HG03575 (cell line): ENCODE measurements around the gene NSUN3.

Experiments
- ATAC-seq: cut with Tn5 transposase; IDR thresholded peaks from one replicate; pipeline ENCODE4 v1.9.1; 2021; ENCODE audit not compliant: unreplicated experiment, insufficient number of reproducible peaks, low FRiP score; ENCODE audit errors: extremely low read depth

Gene NSUN3

DNA sequence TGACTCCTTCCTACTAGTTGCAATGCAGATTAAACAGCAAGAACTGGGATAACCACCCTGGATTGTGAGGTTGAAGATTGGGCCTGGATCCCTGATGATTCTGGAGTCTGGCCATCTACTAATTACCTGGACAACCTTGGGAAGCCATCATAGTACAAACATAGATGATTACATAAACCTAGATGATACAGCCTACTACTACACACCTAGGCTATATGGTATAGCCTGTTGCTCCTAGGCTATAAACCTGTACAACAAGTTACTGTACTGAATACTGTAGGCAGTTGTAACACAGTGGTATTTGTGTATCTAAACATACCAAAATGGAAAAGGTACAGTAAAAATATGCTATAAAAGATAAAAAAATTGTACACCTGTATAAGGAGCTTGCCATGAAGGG is 48.0 kb downstream of the NSUN3 start:
- ATAC-seq: no peak

DNA sequence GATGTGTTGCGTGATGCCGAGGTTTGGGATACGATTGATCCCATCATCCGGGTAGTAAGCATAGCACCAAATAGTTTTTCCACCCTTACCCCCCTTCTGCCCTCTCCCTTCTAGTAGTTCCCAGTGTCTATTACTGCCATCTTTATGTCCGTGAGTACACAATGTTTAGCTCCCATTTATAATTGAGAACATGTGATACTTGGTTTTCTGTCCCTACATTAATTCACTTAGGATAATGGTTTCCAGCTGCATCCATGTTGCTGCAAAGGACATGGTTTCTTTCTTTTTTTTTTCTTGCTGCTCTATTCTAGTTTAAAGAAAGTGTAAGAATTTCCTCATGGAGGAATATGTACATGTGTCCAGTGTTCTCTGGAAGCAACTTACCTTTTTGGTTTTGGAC is 51.8 kb downstream of the NSUN3 start:
- no peak for ATAC-seq

DNA sequence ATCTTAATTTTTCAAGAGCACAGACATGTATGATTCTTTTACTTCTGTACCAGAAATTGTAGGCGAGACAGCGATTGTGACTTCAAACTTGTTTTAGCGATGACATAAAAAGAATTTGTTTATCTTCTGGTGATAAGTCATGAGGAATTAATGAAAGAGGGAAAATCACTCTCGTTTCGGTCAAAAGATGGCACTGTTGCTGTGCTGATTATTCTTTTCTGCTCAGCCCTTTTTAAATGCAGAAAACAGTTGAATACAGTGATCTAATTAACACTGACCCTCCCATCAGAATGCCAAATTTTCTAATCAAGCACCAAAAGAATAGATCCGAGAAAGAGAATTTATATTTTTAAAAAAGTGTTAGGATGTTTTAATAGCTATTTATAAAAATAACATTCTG is 52.6 kb downstream of the NSUN3 start:
- ATAC-seq: no peak

DNA sequence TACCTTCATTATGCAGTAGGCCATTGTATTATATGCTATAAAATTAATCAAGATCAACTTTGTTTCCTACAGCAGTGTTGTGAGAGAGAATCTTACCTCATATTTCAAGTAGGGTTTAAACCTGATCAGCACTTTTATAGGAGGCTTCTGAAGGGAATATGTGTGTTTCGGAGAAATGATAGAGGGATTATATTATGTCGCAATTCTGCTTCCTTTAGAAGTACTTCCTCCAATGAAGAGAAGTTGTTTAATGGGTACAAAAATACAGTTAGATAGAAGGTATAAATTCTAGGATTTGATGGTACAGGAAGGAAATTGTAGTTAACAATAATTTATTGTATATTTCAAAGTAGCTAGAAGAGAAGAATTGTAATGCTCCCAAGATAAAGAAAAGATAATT is 54.9 kb downstream of the NSUN3 start:
- no peak for ATAC-seq

DNA sequence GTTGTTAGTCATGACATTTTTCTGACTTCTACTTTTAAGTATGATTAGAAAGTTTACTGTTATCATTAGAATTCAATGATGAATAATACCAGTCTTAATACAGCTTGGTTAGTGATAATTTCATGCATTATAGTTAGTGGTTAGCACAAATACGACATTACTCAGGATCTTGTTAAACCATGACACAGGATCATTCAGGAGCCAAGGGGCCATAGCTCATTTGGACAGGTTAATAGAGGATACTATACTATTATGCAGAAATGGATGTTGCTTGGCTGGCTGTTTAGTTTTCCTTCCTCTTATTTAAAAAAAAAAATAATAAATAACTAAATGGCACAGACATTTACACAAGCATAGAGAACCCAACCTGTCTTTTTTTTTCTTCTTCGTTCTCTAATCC is 55.5 kb downstream of the NSUN3 start:
- ATAC-seq: no peak

DNA sequence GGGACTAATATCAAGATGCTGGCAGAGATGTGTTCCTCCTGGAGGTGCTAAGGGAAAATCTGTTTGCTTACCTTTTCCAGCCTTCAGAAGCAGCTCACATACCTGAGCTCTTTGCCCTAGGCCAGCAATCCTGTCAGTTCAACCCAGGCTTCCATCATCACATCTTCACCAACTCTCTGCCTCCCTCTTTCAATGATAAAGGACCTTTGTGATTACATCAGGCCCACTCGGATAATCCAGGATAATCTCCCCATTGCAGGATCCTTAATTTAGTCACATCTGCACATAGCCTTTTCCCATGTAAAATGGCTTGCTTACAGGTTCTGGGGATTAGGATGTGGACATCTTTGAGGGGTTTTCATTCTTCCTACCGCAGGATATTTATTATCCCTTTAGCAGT is 58.3 kb downstream of the NSUN3 start:
- no peak for ATAC-seq

DNA sequence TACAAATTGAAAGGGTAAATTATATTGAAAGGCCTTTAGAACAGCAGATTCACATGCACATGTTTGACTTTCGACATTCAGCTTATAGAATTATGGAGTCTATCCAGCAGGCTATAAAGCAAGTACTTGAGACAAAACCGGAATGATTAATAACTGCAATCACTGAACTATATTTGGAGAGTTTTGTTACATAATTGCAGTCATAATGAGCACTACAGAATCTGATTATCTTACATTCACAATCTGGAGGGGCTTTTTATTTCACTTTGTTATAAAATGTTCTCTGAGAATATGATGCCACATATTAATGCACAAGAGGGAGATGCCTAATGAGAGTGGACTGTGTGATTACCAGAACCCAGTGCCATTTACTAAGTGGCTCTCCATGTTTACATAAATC is 64.3 kb downstream of the NSUN3 start:
- ATAC-seq: no peak

DNA sequence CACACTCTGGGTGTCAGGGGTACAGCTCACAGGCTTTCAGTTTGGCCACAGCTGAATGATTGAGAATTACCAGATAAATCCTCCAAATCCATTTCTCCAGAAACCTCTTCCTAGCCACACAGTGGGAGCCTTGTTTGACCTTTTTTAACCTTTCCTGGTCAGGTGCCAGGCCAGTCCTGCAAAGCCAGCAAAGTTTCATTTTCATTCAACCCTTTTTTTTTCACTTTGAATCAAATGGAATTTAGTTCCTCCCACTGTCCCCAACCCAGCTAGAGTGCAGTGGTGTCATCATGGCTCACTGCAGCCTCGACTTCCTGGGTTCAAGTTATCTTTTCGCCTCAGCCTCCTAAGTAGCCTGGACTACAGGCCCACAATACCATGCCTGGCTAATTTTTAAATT is 67.8 kb downstream of the NSUN3 start:
- ATAC-seq: no peak

DNA sequence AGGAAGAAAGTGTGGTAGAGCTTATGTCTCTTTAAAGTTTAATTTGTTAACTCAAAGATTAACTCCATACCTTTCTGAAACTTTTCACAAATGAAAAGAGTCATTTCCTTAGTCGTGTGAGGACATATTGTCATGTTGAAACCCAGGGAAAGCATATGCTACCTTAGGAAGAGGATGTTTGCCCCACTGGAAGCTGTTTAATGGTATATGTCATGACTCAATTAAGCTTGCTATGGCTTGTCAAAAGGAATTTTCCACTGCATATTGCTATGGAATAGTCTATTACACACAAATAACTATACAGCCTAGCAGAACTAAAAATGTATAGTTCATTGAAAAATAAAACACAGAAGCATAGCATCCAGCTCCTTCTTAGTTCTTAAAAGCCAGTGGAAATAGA is 69.9 kb downstream of the NSUN3 start:
- no peak for ATAC-seq

DNA sequence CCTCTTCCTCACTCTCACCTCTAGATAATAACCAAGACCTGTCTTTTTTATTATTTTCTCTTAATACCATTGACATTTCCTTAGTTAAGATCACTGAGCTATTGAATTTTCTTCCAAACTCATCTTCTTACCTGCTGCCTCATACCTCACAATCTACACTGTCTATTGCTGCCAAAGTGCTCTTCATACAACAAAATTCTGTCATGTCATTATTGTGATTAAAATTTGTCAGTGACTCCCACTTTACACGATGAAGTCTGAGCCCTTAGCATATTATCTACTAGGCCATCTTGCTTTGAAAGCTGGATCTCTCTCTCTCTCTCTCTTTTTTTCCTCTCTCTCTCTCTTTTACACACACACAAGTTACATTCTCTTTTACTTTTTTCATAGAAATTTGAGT is 73.3 kb downstream of the NSUN3 start:
- no peak for ATAC-seq

DNA sequence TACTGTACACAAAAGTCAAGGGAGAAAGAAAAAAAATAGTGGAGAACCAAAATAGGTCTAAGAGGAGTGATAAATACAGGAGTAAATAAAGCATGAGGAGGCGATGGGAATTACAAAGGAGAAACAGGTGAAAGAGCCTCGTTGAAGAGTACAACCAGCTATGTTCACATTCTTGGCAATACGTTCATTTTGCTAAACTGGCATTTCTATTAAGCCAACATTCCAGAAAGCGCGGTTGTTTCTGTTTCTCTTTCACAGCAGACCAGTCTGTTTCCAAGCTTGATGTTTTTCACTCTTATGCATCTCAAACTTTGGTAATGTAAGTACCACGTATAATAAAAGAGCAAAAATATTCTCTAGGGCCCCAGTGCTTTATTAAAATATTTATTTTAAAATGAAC is 74.5 kb downstream of the NSUN3 start:
- ATAC-seq: no peak

DNA sequence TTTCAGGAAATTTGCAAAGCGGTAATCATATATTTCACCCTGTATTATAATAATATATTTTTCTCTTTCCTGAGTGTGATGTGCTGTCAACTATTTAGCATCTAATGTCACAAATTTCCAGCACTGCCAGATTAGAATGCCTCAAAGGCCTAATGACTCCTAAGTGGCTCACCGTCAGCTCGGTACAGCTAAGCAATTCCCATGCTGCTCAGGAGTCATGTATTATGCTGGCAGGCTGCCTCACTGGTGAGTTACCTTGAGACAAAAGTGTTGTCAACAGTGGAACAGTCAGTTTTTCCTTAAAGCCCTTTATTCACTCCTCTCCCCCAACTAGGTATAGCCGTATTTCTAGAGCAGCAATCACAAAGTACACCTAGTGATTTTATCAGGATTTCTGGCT is 83.6 kb downstream of the NSUN3 start:
- ATAC-seq: no peak

DNA sequence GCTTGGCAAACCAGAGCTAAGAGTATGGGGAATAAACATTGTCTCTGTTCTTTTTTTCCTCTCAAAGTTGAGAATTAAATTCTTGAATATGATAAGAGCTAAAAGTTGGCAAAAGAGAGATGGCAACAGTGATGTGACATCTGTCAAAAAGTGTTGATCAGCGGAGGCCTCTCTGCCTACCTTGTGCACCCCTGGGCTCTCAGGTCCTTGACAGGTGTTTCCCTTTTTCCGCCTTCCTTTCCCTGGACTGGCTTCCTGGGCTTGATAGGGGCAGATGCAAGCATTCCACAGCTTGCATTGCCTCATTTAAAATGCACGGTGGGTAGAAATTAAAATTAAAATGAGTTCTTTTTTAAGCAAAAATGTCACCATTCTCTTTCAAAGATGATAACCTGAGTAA is 84.2 kb downstream of the NSUN3 start:
- ATAC-seq: no peak

DNA sequence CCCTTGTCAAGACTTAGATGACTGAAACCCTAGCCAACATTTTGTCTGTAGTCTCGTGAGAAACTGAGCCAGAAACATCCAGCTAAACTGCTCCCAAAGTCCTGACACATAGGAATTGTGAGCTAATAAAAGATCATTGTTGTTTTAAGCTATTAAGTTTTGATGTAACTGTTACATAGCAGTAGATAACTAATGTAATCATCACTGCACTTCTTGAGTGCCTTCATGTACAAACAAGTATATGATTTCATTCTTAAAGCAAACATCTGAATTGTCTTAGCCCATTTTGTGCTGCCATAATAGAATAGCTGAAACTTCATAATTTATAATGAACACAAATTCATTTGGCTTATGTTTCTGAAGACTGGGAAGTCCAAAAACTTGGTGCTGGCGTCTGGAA is 87.3 kb downstream of the NSUN3 start:
- no peak for ATAC-seq

DNA sequence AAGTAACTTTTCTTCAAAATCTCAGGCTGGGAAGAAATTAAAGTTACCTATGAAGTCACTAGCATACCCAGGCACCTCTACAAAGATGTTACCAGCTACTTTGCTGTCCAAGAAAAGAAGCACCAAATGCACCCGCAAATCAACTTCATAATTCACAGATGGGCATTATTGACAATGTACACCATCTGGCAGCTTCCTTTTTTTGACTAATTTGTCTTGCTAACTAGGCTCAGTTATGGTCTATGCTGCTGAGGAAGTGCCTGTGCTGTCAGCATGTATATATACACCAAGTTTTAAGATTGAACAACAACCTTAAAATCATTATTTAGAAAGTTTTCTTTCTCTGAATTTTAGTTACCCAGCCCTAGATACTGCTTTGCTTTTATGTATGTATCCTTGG is 93.8 kb downstream of the NSUN3 start:
- no peak for ATAC-seq

DNA sequence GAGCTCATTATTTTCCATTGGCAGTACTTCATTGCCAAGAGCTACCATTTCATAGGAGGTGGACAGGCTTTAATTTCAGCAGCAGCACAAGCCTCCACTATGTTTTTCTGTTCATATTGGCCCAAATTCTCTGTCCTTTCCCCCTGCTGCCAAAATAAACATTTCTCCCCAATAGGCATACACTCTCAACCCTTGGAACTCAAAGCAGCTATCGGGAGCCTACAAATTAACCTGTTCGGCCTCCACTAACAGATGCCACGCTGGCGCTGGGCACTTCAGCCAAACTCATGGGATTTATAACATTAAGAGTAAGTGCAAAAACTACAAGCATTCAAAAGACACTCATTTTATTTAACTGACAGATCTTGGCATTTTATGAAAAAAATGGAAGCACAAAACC is 95.7 kb downstream of the NSUN3 start:
- ATAC-seq: no peak

DNA sequence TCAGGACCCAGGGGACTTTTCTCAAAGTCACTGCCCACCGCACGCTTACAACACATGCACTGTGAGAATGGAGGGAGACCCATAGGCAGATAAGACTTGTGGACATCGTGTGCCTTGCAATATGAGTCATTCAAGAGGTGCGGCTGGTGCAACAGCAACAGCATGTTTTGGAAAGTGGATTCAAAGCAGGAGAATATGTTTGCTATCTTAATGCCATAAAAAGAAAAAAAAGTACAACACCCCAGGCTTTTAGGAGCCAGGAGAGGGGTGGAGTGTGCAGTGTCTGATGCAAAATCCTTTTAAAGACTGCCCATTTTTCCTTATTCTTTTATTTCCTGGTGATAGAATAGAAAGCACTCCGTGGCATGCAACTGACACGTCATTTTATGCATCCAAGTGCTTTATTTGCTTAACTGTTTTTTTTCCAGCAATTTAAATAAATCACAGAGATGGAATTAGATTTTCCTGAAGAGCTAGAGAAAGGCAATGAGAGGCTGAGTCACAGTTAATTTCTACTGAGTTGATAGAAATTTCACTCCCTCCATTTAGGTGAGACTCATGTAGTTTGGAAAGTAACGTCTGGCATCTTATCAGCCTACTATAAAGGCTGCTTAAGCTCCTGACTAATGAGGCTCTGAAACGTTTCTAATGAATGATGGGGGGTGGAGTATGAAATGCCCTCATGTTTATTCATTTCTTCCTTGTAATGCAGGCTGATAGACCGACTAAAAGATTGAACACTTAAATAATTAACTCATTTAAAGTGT is 96.4 kb downstream of the NSUN3 start:
- no peak for ATAC-seq

DNA sequence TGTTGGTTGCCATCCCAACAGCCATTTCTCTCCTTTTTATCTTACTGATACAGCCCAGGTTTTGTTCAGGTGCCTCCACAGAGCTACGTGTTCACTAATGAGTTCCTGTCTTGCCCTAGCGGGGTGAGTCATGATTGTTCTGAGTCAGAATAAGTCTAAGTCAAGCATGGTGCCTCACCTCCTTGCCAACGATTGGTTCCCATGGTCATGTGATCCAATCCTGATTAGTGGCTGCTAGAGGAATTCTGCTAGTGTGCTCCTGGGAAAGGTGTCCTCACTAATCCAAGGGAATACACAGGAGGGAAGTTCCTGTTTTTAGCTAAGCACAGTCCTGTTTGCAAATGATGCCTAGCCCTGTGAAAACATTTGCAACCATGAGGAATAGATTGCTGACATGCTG is 99.8 kb downstream of the NSUN3 start:
- ATAC-seq: no peak

DNA sequence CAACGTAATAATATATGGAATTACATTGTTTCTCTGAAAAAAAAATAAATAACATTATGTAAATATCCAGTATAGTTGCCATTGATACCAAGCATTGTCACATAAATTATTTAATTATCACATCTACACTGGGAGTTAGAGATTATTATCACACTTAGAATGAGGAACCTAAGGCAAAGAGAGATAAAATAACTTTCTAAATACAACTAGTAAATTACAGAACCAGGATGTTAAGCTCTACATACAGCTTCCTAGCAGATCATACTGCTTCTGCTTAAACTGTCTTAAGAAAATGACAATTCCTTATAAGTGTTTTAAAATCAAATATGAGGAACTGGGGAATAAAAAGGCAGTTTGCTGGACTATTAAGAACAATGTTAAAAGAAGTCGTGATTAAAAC is 104.5 kb downstream of the NSUN3 start:
- no peak for ATAC-seq

DNA sequence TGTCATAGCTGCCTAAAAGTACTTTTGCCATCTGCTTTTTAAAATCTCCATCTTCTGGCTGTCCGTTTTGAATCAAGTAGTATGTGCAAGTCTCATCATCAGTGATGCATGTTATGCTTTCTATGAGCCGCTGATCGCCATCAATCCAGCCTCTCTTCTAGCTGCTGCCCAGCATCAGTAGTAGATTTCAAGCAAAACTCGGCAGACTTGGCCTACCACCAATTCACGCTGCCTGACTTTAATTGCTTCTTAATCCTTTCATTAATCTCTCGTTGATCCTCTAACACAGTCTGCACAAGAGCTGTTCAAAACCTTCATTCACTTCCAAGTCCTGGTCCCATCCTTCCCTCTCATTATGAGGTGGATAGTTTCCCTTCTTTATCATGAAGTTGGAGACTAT is 104.9 kb downstream of the NSUN3 start:
- no peak for ATAC-seq

DNA sequence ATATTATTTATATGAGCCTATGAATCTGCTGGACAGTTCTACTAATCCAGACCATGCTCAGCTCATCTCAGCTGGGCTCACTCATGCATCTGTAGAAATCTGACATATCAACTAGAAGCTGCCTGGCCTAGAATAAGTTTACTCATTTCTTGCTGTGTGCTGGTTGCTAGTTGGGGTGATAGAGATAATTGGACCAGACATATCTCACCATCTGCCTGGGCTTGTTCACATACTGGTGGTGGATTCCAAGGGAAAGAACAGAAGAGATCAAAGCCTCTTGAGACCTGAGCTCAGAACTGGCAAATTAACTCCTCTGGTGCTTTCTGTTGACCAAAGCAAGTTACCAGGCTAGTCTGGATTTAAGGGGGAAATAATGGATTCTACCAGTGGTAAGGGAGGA is 109.1 kb downstream of the NSUN3 start:
- ATAC-seq: no peak
